ENCODE results near the gene VDAC2. TPM values are rescaled to one million over a fixed set of nuclear protein-coding genes. Genes with fewer than 3 reads are reported as not detected.

The VDAC2 gene
- total RNA-seq, 4 donors from 2014 or later = 255 to 442 (median 268) TPM

GRCh38 chr10:75234683-75235374 lies 24.2 kb downstream of the VDAC2 start:
- H3K27ac ChIP-seq = peak overlapping the region; percentile 84 to 95 (median 92)
- peaks cover 0 to 15% of the 10 kb centered on the region in 2 donors for H3K36me3 ChIP-seq
- H3K27me3 ChIP-seq = no peaks in the 10 kb centered on the region
- peaks cover 9 to 11% of the 10 kb centered on the region in 2 donors for H3K4me1 ChIP-seq
- intact Hi-C loops (cut with DNase I; ENCODE audit: low total_unique reads) = loop anchor here (1.0 to 10.0 kb wide), 6 partner anchors 46 to 1080 kb away; partner anchors contain the start of genes ADK, AP3M1 and SAMD8
- no peaks in the 10 kb centered on the region for H3K9me3 ChIP-seq
- TF ChIP-seq POLR2A (IDR thresholded peaks at IDR 0.05) = no peak
- TF ChIP-seq CTCF (IDR thresholded peaks at IDR 0.05 in 4 of 5, conservative IDR thresholded peaks at IDR 0.05 in 1 of 5) = no peak
- in situ Hi-C loops (cut with MboI; ENCODE audit: low sequenced_read_pairs in 4 of 4) = loop anchor here in 3 of 4 donors (5.0 to 25.0 kb wide), 3 partner anchors 48 to 973 kb away; no protein-coding TSS in a partner anchor
- ATAC-seq (peak; percentile 24 to 25), DNase-seq (no peak)
- H3K4me3 ChIP-seq = peak overlapping the region; percentile 85 to 94 (median 89)

- Histone ChIP-seq H3K27ac (peak within 1 kb of the TSS; percentile 84 to 95 (median 92)), H3K27me3 (no peaks in the 10 kb centered on the region), H3K36me3 (peaks cover 0 to 8% of the 10 kb centered on the region in 2 donors), H3K4me3 (peak within 1 kb of the TSS; percentile 85 to 94 (median 89)), H3K4me1 (peaks cover 3 to 6% of the 10 kb centered on the region in 2 donors), H3K9me3 (no peaks in the 10 kb centered on the region)
- intact Hi-C loops (cut with DNase I; ENCODE audit: low total_unique reads) (loop anchor here (1.0 to 10.0 kb wide), 7 partner anchors 47 to 1081 kb away; partner anchors contain the start of genes ADK and AP3M1), in situ Hi-C loops (cut with MboI; ENCODE audit: low sequenced_read_pairs in 4 of 4) (loop anchor here in 3 of 4 donors (5.0 to 25.0 kb wide), 2 partner anchors 968 to 973 kb away; no protein-coding TSS in a partner anchor)
- DNase-seq = peak; percentile 94 to 96
- TF ChIP-seq CTCF (IDR thresholded peaks at IDR 0.05 in 4 of 5, conservative IDR thresholded peaks at IDR 0.05 in 1 of 5) (peak; percentile 100), POLR2A (IDR thresholded peaks at IDR 0.05) (peak; percentile 33 to 47)
- ATAC-seq = peak; percentile 62 to 70
Observed at GRCh38 chr10:75235375-75236177, 25.0 kb downstream of the VDAC2 start, which contains the start of gene COMTD1. Gene COMTD1, minus strand, starts transcription at chr10:75235957. Its CDS starts 29 bp downstream, at chr10:75235928.

GRCh38 chr10:75236178-75236825 lies 25.7 kb downstream of the VDAC2 start:
- Histone ChIP-seq H3K27ac (peak overlapping the region; percentile 39 to 93 (median 88)), H3K4me3 (peak overlapping the region in 1 of 4 donors; percentile 94), H3K4me1 (peaks cover 3 to 6% of the 10 kb centered on the region in 2 donors), H3K9me3 (no peaks in the 10 kb centered on the region), H3K27me3 (no peaks in the 10 kb centered on the region), H3K36me3 (peaks cover 0 to 5% of the 10 kb centered on the region in 2 donors)
- in situ Hi-C loops (cut with MboI; ENCODE audit: low sequenced_read_pairs in 4 of 4) = loop anchor here in 3 of 4 donors (5.0 to 25.0 kb wide), 2 partner anchors 969 to 974 kb away; no protein-coding TSS in a partner anchor
- ATAC-seq = no peak
- no peak for DNase-seq
- TF ChIP-seq CTCF (IDR thresholded peaks at IDR 0.05 in 4 of 5, conservative IDR thresholded peaks at IDR 0.05 in 1 of 5) (peak in 1 of 5 experiments; percentile 1), POLR2A (IDR thresholded peaks at IDR 0.05) (no peak)
- intact Hi-C loops (cut with DNase I; ENCODE audit: low total_unique reads) = loop anchor here (1.0 to 10.0 kb wide), 4 partner anchors 192 to 1082 kb away; partner anchors contain the start of genes ADK and AP3M1
